Panc1 (cell line): ENCODE data around the gene CTNND2.

Experiments
- CTCF ChIP-seq: fragments of 450-650 bp; IDR thresholded peaks from 2 replicates; pipeline ENCODE4 v1.5.1; 2017; ENCODE audit warnings: mild to moderate bottlenecking
- POLR2AphosphoS5 ChIP-seq: IDR thresholded peaks from 2 replicates; pipeline ENCODE4 v1.6.1; 2012; ENCODE audit warnings: mild to moderate bottlenecking, low read depth, low read length, moderate library complexity
- REST ChIP-seq, 2 experiments: IDR thresholded peaks; 2 replicates each; pipeline ENCODE4 v1.6.1; 2011 to 2012; ENCODE audit warnings: low read depth in 2 of 2, control low read depth in 1 of 2, low read length in 1 of 2, mild to moderate bottlenecking in 1 of 2, moderate library complexity in 1 of 2; ENCODE audit not compliant: insufficient read depth in 1 of 2
- TCF7L2 ChIP-seq: IDR thresholded peaks from 2 replicates; pipeline ENCODE4 v1.6.1; 2011; ENCODE audit warnings: mild to moderate bottlenecking, low read depth, low read length, inconsistent platforms

- TF ChIP-seq REST (IDR thresholded peaks at IDR 0.05; ENCODE audit: insufficient read depth in 1 of 2, low read depth in 2 of 2, low read length in 1 of 2) (no peak), CTCF (no peak), TCF7L2 (no peak), POLR2AphosphoS5 (no peak)
These were observed 520.6 kb downstream of the CTNND2 start for GRCh38 chr5:11383506-11384095.
